BLaER1 treated with 17β-estradiol and CSF1 and Interleukin-3, amounts not matched to agents 10 nM and 100 nM (cell line): ENCODE data around the gene AGAP1.

Experiments
- H3K27ac ChIP-seq, 11 experiments: shearing (Covaris generic); formaldehyde crosslinking; 2 replicates each; pipeline ENCODE4 v1.8.1; 2022
- H3K27me3 ChIP-seq, 11 experiments: shearing (Covaris generic); formaldehyde crosslinking; 2 replicates each; pipeline ENCODE4 v1.8.1; 2022
- H3K36me3 ChIP-seq, 11 experiments: shearing (Covaris generic); formaldehyde crosslinking; 2 replicates each; pipeline ENCODE4 v1.8.1; 2022
- H3K4me1 ChIP-seq, 10 experiments: shearing (Covaris generic); formaldehyde crosslinking; 2 replicates each; pipeline ENCODE4 v1.8.1; 2022
- H3K4me2 ChIP-seq, 11 experiments: shearing (Covaris generic); formaldehyde crosslinking; 2 replicates each; pipeline ENCODE4 v1.8.1; 2022
- H3K4me3 ChIP-seq, 10 experiments: shearing (Covaris generic); formaldehyde crosslinking; 2 replicates each; pipeline ENCODE4 v1.8.1; 2022
- H3K9ac ChIP-seq, 11 experiments: shearing (Covaris generic); formaldehyde crosslinking; 2 replicates each; pipeline ENCODE4 v1.8.1; 2022
- H3K9me3 ChIP-seq, 11 experiments: shearing (Covaris generic); formaldehyde crosslinking; replicated peaks in 1 of 11; 2 replicates each; pipeline ENCODE4 v1.8.1; 2022
- H4K20me1 ChIP-seq, 11 experiments: shearing (Covaris generic); formaldehyde crosslinking; 2 replicates each; pipeline ENCODE4 v1.8.1; 2022
- Cebpa-rat ChIP-seq, 11 experiments: shearing (Covaris generic); IDR thresholded peaks; 2 replicates each; pipeline ENCODE4 v1.8.1; 2022

Gene AGAP1

DNA sequence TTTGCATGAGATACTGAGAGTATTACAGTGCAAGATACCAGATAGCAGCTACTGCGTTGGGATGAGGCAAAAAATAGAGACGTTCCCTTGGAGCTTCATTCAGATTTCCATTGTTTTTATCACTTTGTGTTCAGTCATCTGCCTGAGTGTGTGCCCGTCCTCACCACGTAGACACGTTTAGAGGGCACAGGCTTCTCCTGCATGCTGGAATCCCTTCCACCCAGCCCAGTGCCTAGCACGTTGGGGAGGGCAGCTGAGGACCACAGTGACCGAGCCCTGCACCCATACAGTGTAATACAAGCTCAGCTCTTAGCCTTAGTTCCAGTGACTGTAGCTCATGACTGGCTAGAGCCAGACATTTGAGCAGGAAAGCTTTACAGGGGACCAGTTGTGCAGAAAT, 539.6 kb downstream of the AGAP1 start:
- Histone ChIP-seq H3K36me3 (peaks cover 6 to 60% (median 54%) of the 10 kb centered on the region in 11 experiments; a peak in 19 of 22 replicates), H3K4me3 (no peak overlapping the region), H3K27me3 (no peaks in the 10 kb centered on the region), H3K9me3 (peaks cover 23 to 31% (median 28%) of the 10 kb centered on the region in 11 experiments), H3K9ac (no peak overlapping the region), H3K27ac (no peak overlapping the region), H3K4me2 (no peak overlapping the region), H4K20me1 (0 out of 22 replicates have a peak, but pooled peaks cover 0 to 3% (median 0%) of the 10 kb centered on the region in 11 experiments), H3K4me1 (no peaks in the 10 kb centered on the region)
- TF ChIP-seq Cebpa-rat (IDR thresholded peaks at IDR 0.05): no peak

DNA sequence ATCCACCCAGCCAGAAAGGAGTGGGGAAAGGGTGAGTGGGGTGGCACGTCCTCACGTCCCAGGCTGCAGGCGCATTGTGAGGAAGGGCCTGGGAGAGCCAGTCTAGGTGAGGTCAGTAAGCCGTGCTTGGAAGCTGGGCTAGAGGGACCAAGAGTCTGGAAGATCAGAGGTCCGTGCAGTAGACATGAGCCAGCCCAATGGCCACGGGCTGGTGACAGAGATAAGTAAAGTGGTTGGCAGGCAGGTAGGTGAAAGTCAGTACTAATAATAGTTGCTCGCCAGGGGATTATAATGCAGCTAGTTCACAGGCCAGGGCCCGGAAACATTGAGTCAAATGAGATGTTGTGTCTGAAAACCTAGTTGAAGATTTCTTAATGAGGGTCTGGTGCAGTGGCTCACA, 541.1 kb downstream of the AGAP1 start:
- no peak overlapping the region for H3K9ac ChIP-seq
- H3K4me3 ChIP-seq: no peak overlapping the region
- H3K4me1 ChIP-seq: no peaks in the 10 kb centered on the region
- H3K36me3 ChIP-seq: peaks cover 6 to 61% (median 51%) of the 10 kb centered on the region in 11 experiments; a peak in 20 of 22 replicates
- 0 out of 22 replicates have a peak, but pooled peaks cover 0 to 3% (median 0%) of the 10 kb centered on the region in 11 experiments for H4K20me1 ChIP-seq
- peaks cover 14 to 20% (median 17%) of the 10 kb centered on the region in 11 experiments for H3K9me3 ChIP-seq
- no peak overlapping the region for H3K27ac ChIP-seq
- no peaks in the 10 kb centered on the region for H3K27me3 ChIP-seq
- no peak for TF ChIP-seq Cebpa-rat (IDR thresholded peaks at IDR 0.05)
- H3K4me2 ChIP-seq: no peak overlapping the region

- no peak overlapping the region for H3K4me2 ChIP-seq
- H3K4me1 ChIP-seq: no peaks in the 10 kb centered on the region
- TF ChIP-seq Cebpa-rat (IDR thresholded peaks at IDR 0.05): no peak
- no peak overlapping the region for H3K27ac ChIP-seq
- no peaks in the 10 kb centered on the region for H3K27me3 ChIP-seq
- no peak overlapping the region for H3K4me3 ChIP-seq
- H3K9ac ChIP-seq: no peak overlapping the region
- H3K36me3 ChIP-seq: peaks cover 8 to 63% (median 52%) of the 10 kb centered on the region in 11 experiments; a peak in 19 of 22 replicates
- H3K9me3 ChIP-seq: peaks cover 3 to 9% (median 6%) of the 10 kb centered on the region in 11 experiments; a peak in 14 of 22 replicates
- H4K20me1 ChIP-seq: 0 out of 22 replicates have a peak, but pooled peaks cover 0 to 3% (median 0%) of the 10 kb centered on the region in 11 experiments
These were observed 542.2 kb downstream of the AGAP1 start for GRCh38 chr2:236036045-236036444.

- Histone ChIP-seq H3K9ac (no peak overlapping the region), H3K36me3 (peaks cover 3 to 75% (median 60%) of the 10 kb centered on the region in 11 experiments; a peak in 19 of 22 replicates), H3K4me1 (no peaks in the 10 kb centered on the region), H4K20me1 (0 out of 22 replicates have a peak, but pooled peaks cover 0 to 3% (median 0%) of the 10 kb centered on the region in 11 experiments), H3K9me3 (no peaks in the 10 kb centered on the region), H3K27me3 (no peaks in the 10 kb centered on the region), H3K27ac (no peak overlapping the region), H3K4me3 (no peak overlapping the region), H3K4me2 (no peak overlapping the region)
- no peak for TF ChIP-seq Cebpa-rat (IDR thresholded peaks at IDR 0.05)
These were observed 544.3 kb downstream of the AGAP1 start for GRCh38 chr2:236038096-236038495.

- Histone ChIP-seq H3K27ac (no peak overlapping the region), H3K4me3 (no peak overlapping the region), H4K20me1 (0 out of 22 replicates have a peak, but pooled peaks cover 0 to 3% (median 0%) of the 10 kb centered on the region in 11 experiments), H3K27me3 (no peaks in the 10 kb centered on the region), H3K9ac (no peak overlapping the region), H3K4me1 (no peaks in the 10 kb centered on the region), H3K9me3 (no peaks in the 10 kb centered on the region), H3K4me2 (no peak overlapping the region), H3K36me3 (peaks cover 3 to 89% (median 75%) of the 10 kb centered on the region in 11 experiments; a peak in 19 of 22 replicates)
- no peak for TF ChIP-seq Cebpa-rat (IDR thresholded peaks at IDR 0.05)
These were observed 546.9 kb downstream of the AGAP1 start for GRCh38 chr2:236040600-236041328.

DNA sequence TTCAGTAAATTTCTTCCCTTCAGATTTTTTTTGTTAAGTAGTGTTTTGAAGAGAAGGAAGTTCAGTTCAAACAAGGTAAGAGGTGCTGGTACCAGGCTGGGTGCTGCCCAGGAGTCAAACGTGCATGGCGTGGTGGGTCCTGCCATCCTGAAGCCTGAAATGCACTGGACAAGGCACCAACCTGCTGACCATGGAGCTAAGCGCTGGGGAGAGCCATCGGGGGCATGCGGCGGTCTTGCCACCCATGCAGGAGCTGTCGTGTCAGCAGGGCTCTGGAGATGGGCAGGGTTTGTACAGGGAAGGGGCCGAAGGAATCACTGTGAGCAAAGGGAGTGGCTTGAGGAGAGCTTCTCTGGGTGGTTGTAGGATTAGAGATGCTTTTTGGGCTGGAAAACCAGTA, 547.8 kb downstream of the AGAP1 start:
- no peak overlapping the region for H3K4me2 ChIP-seq
- H4K20me1 ChIP-seq: no peaks in the 10 kb centered on the region
- H3K27me3 ChIP-seq: no peaks in the 10 kb centered on the region
- no peak for TF ChIP-seq Cebpa-rat (IDR thresholded peaks at IDR 0.05)
- no peak overlapping the region for H3K4me3 ChIP-seq
- no peaks in the 10 kb centered on the region for H3K9me3 ChIP-seq
- no peak overlapping the region for H3K27ac ChIP-seq
- H3K36me3 ChIP-seq: peaks cover 3 to 86% (median 76%) of the 10 kb centered on the region in 11 experiments; a peak in 19 of 22 replicates
- no peaks in the 10 kb centered on the region for H3K4me1 ChIP-seq
- H3K9ac ChIP-seq: no peak overlapping the region

- Histone ChIP-seq H3K9ac (no peak overlapping the region), H3K27ac (no peak overlapping the region), H3K9me3 (no peaks in the 10 kb centered on the region), H3K27me3 (no peaks in the 10 kb centered on the region), H4K20me1 (no peaks in the 10 kb centered on the region), H3K4me3 (no peak overlapping the region), H3K4me1 (no peaks in the 10 kb centered on the region), H3K36me3 (peaks cover 3 to 85% (median 76%) of the 10 kb centered on the region in 11 experiments; a peak in 19 of 22 replicates), H3K4me2 (no peak overlapping the region)
- TF ChIP-seq Cebpa-rat (IDR thresholded peaks at IDR 0.05): no peak
These were observed 548.2 kb downstream of the AGAP1 start for GRCh38 chr2:236042087-236042486.

GRCh38 chr2:236044191-236044590, 550.3 kb downstream of the AGAP1 start:
- H3K4me1 ChIP-seq: peaks cover 0 to 4% (median 0%) of the 10 kb centered on the region in 10 experiments; a peak in 4 of 20 replicates
- no peak overlapping the region for H3K4me3 ChIP-seq
- TF ChIP-seq Cebpa-rat (IDR thresholded peaks at IDR 0.05): no peak
- H3K27ac ChIP-seq: no peak overlapping the region
- H3K27me3 ChIP-seq: no peaks in the 10 kb centered on the region
- H3K9ac ChIP-seq: no peak overlapping the region
- H4K20me1 ChIP-seq: no peaks in the 10 kb centered on the region
- peaks cover 0 to 88% (median 79%) of the 10 kb centered on the region in 11 experiments; a peak in 18 of 22 replicates for H3K36me3 ChIP-seq
- no peak overlapping the region for H3K4me2 ChIP-seq
- H3K9me3 ChIP-seq: no peaks in the 10 kb centered on the region

DNA sequence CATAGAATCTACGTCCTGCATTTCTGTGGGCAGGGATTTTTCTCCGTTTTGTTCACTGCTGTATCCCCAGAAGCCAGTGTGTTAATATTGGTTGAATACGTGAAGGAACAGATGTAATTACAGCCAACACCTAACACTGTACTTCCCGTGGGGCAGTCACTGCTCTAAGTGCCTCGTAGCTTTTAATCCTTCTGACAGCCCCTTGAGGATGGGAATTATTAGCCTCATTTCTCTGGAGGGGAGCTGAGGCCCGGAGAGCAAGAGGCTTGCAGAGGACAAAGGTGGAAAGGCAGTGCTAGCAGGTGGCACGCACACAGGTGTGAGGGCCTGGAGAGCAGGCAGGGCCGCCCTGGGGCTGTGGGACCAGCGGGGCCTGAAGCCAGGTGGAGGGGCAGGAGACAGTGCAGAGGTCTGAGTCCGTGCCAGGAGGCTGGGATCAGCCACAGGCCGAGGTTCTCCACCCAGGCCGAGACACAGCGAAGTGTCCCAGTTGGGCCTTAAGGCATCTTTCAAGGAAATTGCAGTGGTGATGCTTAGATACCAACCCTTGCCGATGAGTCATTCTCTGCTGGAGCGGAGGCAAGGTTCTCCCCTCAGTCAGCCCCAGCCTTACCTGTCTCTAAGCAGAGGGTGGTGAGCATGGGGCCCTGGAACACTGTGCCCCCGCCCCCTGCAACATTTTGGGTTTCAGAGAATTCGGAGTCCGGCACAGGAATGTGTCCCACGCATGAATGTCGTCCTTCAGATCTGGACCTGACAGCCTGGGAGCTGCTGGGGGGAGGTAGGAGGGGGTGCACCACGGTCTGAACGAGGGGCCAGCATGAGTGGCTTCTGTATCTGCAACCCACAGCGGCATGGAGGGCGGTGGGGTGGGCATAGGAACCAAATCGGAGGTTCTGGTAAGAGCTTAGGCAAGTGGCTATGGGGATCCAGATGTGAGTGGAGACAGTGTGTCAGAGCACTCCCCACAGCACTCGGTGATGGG, 551.7 kb downstream of the AGAP1 start:
- peaks cover 0 to 14% (median 7%) of the 10 kb centered on the region in 10 experiments; a peak in 14 of 20 replicates for H3K4me1 ChIP-seq
- H4K20me1 ChIP-seq: no peaks in the 10 kb centered on the region
- peaks cover 0 to 78% (median 67%) of the 10 kb centered on the region in 11 experiments; a peak in 17 of 22 replicates for H3K36me3 ChIP-seq
- no peak overlapping the region for H3K4me3 ChIP-seq
- no peak for TF ChIP-seq Cebpa-rat (IDR thresholded peaks at IDR 0.05)
- no peak overlapping the region for H3K9ac ChIP-seq
- H3K9me3 ChIP-seq: no peaks in the 10 kb centered on the region
- no peak overlapping the region for H3K27ac ChIP-seq
- no peaks in the 10 kb centered on the region for H3K27me3 ChIP-seq
- no peak overlapping the region for H3K4me2 ChIP-seq
